Natural killer cell treated with Interleukin-12 subunit alpha and Interleukin-12 subunit beta and Interleukin-15 and Interleukin-18, amount 100 ng/mL, for 72 hours (primary cell): ENCODE measurements around the gene ARPC2. TPM values are rescaled to one million over a fixed set of nuclear protein-coding genes. Genes with fewer than 3 reads are reported as not detected.

Experiments used
- ATAC-seq, 2 donors: fragments of 150-1000 bp; cut with Tn5 transposase in 1 of 2; sonication (Bioruptor Pico), chemical (Tn5 transposase) in 1 of 2; 2 replicates each; pipeline ENCODE4 v1.10.0; 2021
- DNase-seq: peaks from one replicate; pipeline ENCODE4 v3.0.0; 2022; ENCODE audit warnings: low spot score
- H3K27ac Mint-ChIP-seq, 2 donors: 1 replicate in 1 of 2; 2 replicates in 1 of 2; pipeline ENCODE4 v1.8.0; 2022; ENCODE audit warnings: mixed read lengths in 2 of 2, mild to moderate bottlenecking in 1 of 2, moderate library complexity in 1 of 2
- H3K27me3 Mint-ChIP-seq, 2 donors: 1 replicate in 1 of 2; 2 replicates in 1 of 2; pipeline ENCODE4 v1.8.0; 2022; ENCODE audit warnings: mixed read lengths in 2 of 2
- H3K36me3 Mint-ChIP-seq: one replicate; pipeline ENCODE4 v1.8.0; 2022; ENCODE audit warnings: mixed read lengths
- H3K4me1 Mint-ChIP-seq, 2 donors: 1 replicate in 1 of 2; 2 replicates in 1 of 2; pipeline ENCODE4 v1.8.0; 2022; ENCODE audit warnings: low read depth in 2 of 2, mixed read lengths in 2 of 2, mild to moderate bottlenecking in 1 of 2
- H3K4me3 Mint-ChIP-seq: one replicate; pipeline ENCODE4 v1.8.0; 2022; ENCODE audit warnings: mixed read lengths
- H3K9me3 Mint-ChIP-seq: 2 replicates; pipeline ENCODE4 v1.8.0; 2022; ENCODE audit warnings: mixed read lengths
- total RNA-seq, 2 donors: library from RNA; stranded (reverse); gene quantifications; one replicate each; pipeline ENCODE4 v1.2.3, GENCODE V29; 2022

ARPC2 gene
- total RNA-seq, 2 donors from 2014 or later, result 509 to 675 TPM

GRCh38 chr2:218286570-218287459 lies 69.8 kb downstream of the ARPC2 start:
- peak; percentile 77 to 84 for ATAC-seq
- Mint-ChIP-seq H3K4me1 (peaks cover 67 to 70% of the 10 kb centered on the region in 2 donors), H3K27me3 (no peaks in the 10 kb centered on the region), H3K27ac (peak overlapping the region; percentile 98 to 99), H3K4me3 (peak overlapping the region; percentile 92), H3K9me3 (no peaks in the 10 kb centered on the region), H3K36me3 (no peaks in the 10 kb centered on the region)
- peak; percentile 86 for DNase-seq

DNA sequence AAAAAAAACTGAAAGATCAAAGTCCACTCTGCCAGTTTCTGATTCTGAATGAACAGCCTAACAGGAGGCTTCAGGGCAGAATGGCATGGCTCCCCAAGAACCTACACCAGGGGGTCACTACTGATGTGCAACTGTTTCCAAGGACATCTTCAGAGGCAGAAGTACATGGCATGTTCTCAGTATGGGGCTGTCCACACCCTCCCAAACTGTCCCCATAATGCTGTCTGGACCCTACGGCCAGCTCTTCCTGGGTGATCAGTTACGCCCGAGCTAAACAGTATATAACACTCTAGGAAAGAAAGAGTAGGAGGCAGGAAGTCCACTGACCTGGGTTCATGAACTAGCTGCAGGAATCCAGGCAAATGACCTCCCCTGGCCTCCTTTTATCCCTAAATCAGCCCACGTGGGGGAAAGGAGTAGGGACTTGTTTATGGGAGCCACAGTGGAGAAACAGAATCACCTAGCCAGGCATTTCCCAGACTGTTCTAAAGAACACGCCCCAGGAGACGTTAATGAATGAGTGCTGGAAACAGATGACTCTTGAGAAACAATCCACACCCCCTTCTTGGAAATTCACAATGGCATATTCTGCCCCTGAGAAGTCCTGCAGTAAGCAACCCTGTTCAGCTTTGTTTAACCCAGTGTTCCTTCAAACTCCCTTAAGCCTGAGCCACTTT lies 72.8 kb downstream of the ARPC2 start:
- Mint-ChIP-seq H3K27me3 (no peaks in the 10 kb centered on the region), H3K27ac (peak overlapping the region; percentile 81 to 99), H3K4me3 (peak overlapping the region; percentile 91), H3K4me1 (peaks cover 67 to 77% of the 10 kb centered on the region in 2 donors), H3K9me3 (no peaks in the 10 kb centered on the region), H3K36me3 (no peaks in the 10 kb centered on the region)
- ATAC-seq (no peak), DNase-seq (no peak)

DNA sequence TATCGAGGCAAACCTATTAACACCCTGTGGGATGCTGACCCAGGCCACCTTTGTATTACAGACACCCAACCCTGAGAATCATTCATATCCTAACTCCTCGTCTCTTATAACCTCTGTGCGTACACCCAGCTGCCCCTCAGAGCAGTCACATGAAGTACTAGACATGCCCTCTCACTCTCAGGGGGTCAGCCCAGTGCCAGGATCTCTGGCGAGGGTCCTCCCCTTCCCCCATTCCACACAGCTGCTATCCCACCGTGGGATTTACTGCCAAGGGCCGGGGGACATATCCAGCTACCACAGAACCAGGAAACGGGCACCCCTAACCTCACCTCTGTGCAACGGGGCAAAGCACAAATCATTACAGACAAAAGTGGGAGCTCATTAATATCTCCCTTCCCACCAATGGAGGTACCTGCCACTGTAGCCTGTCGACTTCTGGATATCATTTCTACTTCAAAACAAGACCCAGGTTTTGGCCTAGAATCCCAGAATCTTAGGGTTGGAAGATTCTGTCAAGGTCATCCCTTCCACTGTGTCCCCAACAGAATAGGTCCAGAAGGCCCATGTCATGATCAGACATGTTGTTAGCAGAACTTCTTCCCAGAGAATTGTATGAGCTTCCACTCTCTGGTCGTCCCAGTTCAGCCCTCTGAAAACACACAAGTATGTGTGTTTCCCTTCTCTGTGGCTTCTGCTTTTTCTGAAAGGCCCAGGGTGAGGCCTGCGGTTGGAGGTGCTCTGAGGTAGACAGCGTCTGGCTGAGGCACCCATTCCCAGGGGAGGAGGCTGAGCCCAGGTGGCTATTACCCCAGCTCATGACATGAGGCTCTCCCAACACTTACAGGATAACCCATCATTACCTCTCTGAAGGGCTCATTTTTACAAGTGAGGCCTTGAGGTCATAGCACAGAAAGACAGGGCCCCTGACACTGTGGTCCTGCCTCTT lies 73.6 kb downstream of the ARPC2 start:
- Mint-ChIP-seq H3K4me3 (peak overlapping the region; percentile 91), H3K27me3 (no peaks in the 10 kb centered on the region), H3K9me3 (no peaks in the 10 kb centered on the region), H3K27ac (peak overlapping the region; percentile 81 to 99), H3K4me1 (peaks cover 62 to 69% of the 10 kb centered on the region in 2 donors), H3K36me3 (no peaks in the 10 kb centered on the region)
- ATAC-seq, result no peak
- DNase-seq, result no peak

- ATAC-seq (no peak), DNase-seq (no peak)
- Mint-ChIP-seq H3K36me3 (no peaks in the 10 kb centered on the region), H3K9me3 (no peaks in the 10 kb centered on the region), H3K4me3 (peak overlapping the region; percentile 91), H3K27ac (peak overlapping the region; percentile 81 to 99), H3K27me3 (no peaks in the 10 kb centered on the region), H3K4me1 (peaks cover 53 to 60% of the 10 kb centered on the region in 2 donors)
Measured at GRCh38 chr2:218291318-218292047, 74.5 kb downstream of the ARPC2 start.

DNA sequence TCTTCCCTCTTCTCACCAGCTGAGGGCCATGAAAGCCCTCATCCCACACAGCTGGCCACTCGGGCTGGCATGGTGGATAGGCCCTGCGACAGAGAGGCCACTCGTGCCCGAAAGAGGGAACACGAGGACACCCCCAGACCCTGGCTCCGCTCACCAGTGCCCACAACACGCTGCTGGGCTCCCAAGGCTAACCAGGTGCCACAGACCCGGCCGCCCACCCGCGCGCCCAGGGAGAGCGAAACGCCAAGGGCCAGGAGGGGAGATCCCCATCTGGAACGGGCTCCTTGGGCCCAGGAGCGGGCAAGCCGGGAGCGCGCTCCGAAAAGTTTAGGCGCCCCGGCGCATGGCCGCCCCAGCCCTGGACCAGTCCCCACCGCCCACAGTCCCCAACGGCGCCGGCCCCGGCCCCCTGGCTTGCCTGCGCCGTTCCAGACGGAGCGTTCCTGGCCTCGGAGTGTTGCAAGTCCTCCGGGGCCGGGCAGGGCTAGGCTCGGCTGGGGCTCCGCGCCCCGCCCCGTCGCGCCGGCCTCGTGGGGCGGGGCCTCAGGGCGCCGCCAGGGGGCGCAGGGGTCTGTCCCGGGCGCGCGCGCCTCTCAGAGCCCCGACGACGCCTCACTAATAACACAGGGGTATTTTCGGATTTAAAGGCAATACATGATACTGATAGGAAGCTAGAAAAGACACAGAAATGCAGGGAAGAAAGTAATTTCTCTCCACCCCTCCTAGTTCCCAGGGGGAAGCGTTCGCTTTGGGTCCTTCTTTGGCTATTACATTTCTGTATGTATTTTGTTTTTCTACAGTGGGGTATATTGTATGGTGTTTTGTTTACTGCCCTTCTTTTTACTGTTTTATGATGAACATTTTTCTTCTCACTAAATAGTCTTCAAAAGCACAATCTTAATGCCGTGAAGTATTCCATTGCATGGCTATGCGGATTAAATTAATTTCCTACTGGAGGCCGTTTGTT lies 75.3 kb downstream of the ARPC2 start, which contains the start of gene TMBIM1:
TMBIM1 (minus strand) TSS at position 456 of the 967 bp plus-strand sequence. CDS start 10,362 bp downstream, outside the sequence.
- Mint-ChIP-seq H3K4me3 (peak within 1 kb of the TSS; percentile 91), H3K9me3 (no peaks in the 10 kb centered on the region), H3K27me3 (no peaks in the 10 kb centered on the region), H3K36me3 (no peaks in the 10 kb centered on the region), H3K27ac (peak within 1 kb of the TSS; percentile 81 to 99), H3K4me1 (peaks cover 45 to 52% of the 10 kb centered on the region in 2 donors)
- ATAC-seq (peak; percentile 97 to 98), DNase-seq (peak; percentile 84)

GRCh38 chr2:218293715-218294429 lies 76.9 kb downstream of the ARPC2 start:
- H3K27ac Mint-ChIP-seq, result peak overlapping the region in 1 of 2 donors; percentile 31
- ATAC-seq, result no peak
- H3K36me3 Mint-ChIP-seq, result no peaks in the 10 kb centered on the region
- DNase-seq, result no peak
- no peak overlapping the region for H3K4me3 Mint-ChIP-seq
- H3K4me1 Mint-ChIP-seq, result peaks cover 36 to 41% of the 10 kb centered on the region in 2 donors
- H3K27me3 Mint-ChIP-seq, result no peaks in the 10 kb centered on the region
- H3K9me3 Mint-ChIP-seq, result no peaks in the 10 kb centered on the region

GRCh38 chr2:218294430-218295022 lies 77.5 kb downstream of the ARPC2 start:
- Mint-ChIP-seq H3K4me1 (peaks cover 33 to 38% of the 10 kb centered on the region in 2 donors), H3K9me3 (no peaks in the 10 kb centered on the region), H3K4me3 (no peak overlapping the region)

DNA sequence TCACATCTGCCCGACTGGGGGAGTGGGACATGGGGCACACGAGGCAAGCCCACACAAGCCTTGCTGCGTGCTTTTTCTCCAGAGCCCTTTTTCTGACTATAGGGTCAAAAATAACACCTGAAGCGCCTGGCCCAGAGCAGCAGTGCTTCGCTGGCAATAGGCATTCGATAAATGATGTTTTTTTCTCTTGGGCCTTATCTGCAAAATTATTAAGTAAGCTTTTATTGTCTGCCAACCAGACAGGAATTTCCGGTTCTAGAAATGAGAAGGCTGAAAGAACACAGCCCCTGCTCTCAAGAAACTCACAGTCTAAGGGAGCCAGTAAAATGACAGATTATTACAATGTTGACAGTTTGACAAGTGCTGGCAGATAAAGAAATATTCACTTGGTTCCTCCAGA lies 78.0 kb downstream of the ARPC2 start:
- Mint-ChIP-seq H3K36me3 (no peaks in the 10 kb centered on the region), H3K4me1 (peaks cover 29 to 36% of the 10 kb centered on the region in 2 donors), H3K27me3 (no peaks in the 10 kb centered on the region), H3K4me3 (no peak overlapping the region), H3K27ac (no peak overlapping the region), H3K9me3 (no peaks in the 10 kb centered on the region)
- no peak for DNase-seq
- ATAC-seq, result no peak

More at GRCh38 chr2:218294430-218295022, 77.5 kb downstream of the ARPC2 start:
- Mint-ChIP-seq H3K27me3 (no peaks in the 10 kb centered on the region), H3K27ac (no peak overlapping the region), H3K36me3 (no peaks in the 10 kb centered on the region)
- DNase-seq (no peak), ATAC-seq (no peak)

DNA sequence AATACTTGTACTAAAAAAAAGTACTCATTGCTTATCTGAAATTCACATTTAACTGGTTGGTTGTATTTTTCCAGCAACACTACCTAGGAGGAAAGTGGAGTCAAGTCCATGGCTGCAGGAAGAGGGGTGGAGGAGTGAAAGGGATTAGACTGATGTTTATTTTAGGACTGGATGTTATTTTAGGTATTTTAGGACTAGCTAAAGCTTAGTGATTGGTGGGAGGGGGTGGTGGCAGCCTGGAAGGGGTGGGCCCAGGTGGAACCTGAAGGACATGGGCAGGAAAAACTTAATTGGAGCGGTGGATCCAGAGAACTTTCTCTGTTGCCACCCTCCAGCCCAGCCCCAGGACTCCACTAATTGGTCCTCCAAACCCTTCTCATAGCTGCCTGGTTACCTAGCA lies 79.2 kb downstream of the ARPC2 start:
- Mint-ChIP-seq H3K4me1 (peaks cover 20 to 25% of the 10 kb centered on the region in 2 donors), H3K27ac (no peak overlapping the region), H3K9me3 (no peaks in the 10 kb centered on the region), H3K4me3 (no peak overlapping the region), H3K36me3 (no peaks in the 10 kb centered on the region), H3K27me3 (no peaks in the 10 kb centered on the region)
- ATAC-seq (no peak), DNase-seq (no peak)

DNA sequence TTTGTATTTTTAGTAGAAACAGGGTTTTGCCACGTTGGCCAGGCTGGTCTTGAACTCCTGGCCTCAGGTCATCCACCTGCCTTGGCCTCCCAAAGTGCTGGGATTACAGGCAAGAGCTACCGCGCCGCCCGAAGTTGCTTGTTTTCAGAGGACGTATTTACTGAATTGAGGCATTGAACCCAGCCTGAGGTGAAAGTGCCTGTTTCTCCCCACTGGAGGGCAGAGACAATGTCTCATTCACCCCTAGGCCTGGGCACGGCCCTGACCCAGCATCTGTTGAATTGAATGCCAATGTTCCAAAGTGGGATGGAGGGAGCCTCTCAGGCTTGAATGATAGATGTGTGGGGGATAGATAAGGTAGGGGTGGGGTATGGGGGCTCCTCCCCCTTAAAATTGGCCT lies 79.9 kb downstream of the ARPC2 start:
- DNase-seq, result no peak
- H3K27ac Mint-ChIP-seq, result no peak overlapping the region
- ATAC-seq, result no peak
- no peak overlapping the region for H3K4me3 Mint-ChIP-seq
- H3K4me1 Mint-ChIP-seq, result peaks cover 19 to 25% of the 10 kb centered on the region in 2 donors
- no peaks in the 10 kb centered on the region for H3K9me3 Mint-ChIP-seq
- no peaks in the 10 kb centered on the region for H3K27me3 Mint-ChIP-seq
- H3K36me3 Mint-ChIP-seq, result no peaks in the 10 kb centered on the region

GRCh38 chr2:218298314-218298875 lies 81.4 kb downstream of the ARPC2 start:
- H3K36me3 Mint-ChIP-seq, result no peaks in the 10 kb centered on the region
- H3K9me3 Mint-ChIP-seq, result no peaks in the 10 kb centered on the region
- H3K4me1 Mint-ChIP-seq, result peaks cover 17 to 18% of the 10 kb centered on the region in 2 donors
- no peak overlapping the region for H3K4me3 Mint-ChIP-seq
- H3K27ac Mint-ChIP-seq, result no peak overlapping the region
- H3K27me3 Mint-ChIP-seq, result no peaks in the 10 kb centered on the region
- DNase-seq (no peak), ATAC-seq (no peak)
